HuH-7.5 (cell line): ENCODE data around the gene ACSM3.

Experiments used
- DNase-seq: peaks from one replicate; pipeline ENCODE4 v3.0.0; 2011; ENCODE audit warnings: low spot score

Gene ACSM3

DNA sequence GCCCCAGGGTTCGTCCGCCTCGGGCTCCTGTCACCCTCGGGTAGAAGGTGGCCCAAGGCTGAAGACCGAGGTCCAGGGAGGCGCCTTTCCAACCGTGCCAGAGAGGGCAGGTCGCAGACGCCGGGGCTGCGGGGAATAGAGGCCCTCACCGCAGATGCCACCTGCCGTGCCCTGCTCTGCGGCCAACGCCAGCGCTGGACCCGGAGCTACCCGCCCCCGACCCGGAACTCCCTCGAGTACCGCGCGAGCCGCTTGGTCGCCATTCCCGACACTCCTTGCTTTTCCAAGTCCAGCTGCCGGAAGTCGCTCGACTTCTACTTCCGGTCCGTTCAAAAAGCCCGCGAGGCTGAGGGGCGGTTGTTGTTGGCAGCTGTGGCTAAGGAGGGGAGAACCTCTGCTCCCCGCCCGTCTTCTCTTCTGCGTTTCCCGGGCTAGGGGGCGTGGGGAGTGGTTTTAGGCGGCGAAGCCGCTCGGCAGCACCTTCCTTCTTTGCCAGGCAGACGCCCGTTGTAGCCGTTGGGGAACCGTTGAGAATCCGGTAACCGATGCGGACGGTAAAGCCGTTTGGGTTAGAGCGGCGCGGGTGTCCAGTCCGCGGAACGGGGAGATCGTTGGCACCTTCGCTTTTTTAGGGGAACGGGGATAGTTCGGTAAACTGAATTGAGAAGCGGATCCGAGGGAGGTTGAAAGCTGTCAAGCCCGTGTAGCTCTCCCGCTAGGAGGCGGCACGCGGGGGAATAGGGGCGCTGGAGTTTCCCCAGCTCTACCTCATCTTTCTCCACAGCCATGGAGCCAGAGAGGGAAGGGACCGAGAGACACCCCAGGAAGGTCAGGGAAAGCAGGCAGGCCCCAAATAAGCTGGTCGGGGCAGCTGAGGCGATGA lies 42.6 kb downstream of the ACSM3 start, which contains the start of the genes ERI2 and REXO5:
Gene ERI2 (minus strand): TSS at position 305 of the 883 bp plus-strand sequence. CDS start 42 bp downstream, at position 263.
Gene REXO5 (plus strand): TSS at position 360 of the 883 bp plus-strand sequence. CDS start 427 bp downstream, at position 787.
- DNase-seq: peak; percentile 66

DNA sequence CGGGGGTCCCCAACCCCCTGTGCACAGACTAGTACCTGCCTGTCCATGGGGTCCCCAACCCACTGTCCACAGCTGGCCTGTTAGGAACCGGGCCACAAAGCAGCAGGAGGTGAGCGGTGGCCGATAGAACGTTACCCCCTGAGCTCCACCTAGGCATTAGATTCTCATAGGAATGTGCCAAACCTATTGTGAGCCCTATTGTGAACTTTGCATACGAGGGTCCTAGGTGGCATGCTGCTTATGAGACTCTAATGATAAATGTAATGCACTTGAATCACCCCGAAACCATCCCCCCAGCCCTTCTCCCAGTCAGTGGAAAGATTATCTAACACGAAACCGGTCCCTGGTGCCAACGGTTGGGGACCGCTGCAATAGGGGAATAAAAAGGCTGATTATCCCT lies 44.0 kb downstream of the ACSM3 start:
- no peak for DNase-seq

DNA sequence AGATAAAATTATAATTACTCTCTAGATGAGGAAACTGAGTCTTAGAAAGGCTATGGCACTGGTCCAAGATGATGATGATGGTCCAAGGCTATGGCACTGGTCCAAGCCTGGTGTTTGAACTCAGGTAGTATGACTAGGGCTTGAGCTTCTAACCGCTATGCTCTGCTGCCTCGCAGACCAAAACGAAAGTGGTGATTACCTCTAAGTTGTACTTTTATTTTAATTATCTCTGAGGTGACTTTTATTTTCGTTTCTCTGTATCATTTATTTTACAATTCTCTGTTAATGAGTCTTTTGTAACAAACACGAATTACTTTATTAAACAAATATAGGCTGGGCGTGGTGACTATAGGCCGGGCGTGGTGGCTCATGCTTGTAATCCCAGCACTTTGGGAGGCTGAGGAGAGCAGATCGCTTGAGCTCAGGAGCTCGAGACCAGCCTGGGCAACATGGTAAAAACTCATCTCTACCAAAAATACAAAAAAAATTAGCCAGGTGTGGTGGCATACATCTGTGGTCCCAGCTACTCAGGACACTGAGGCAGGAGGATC lies 48.1 kb downstream of the ACSM3 start:
- no peak for DNase-seq

DNA sequence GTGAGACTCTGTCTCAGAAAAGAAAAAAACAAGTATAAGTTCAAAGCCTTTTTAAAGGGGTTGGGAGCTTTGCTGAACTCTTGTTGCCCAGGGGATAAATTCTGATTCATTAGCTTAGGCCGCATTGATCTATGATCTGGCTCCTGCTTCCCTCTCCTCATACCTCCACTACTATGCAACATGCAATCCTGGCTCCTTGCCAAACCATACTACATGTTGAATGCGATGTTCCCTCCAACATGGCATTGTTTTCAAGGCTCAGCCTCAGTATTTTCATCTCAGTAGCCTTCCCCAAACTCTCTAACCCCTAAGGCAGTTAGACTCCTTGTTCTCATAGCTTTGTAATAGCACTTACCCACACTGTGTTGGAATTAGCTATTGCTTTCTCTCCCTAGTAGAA lies 48.7 kb downstream of the ACSM3 start:
- DNase-seq: no peak

DNA sequence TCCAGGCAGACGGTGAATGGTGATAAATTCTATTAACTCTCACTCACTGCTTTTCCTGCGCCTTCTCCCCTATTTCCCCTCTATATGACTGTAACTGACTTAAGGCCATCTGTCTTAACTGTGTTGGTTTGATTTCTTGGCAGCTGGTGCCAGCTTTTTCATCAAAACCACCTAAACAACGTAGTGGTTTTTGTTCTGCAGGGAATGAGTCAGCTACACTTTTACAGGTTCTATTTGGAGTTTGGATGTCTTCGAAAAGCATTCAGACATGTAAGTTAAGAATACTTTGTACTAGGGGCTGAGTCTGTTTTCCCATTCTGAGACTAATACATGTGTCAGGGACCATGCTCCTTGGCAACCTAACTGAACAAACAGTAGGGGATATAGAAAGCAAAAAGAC lies 51.0 kb downstream of the ACSM3 start:
- no peak for DNase-seq

DNA sequence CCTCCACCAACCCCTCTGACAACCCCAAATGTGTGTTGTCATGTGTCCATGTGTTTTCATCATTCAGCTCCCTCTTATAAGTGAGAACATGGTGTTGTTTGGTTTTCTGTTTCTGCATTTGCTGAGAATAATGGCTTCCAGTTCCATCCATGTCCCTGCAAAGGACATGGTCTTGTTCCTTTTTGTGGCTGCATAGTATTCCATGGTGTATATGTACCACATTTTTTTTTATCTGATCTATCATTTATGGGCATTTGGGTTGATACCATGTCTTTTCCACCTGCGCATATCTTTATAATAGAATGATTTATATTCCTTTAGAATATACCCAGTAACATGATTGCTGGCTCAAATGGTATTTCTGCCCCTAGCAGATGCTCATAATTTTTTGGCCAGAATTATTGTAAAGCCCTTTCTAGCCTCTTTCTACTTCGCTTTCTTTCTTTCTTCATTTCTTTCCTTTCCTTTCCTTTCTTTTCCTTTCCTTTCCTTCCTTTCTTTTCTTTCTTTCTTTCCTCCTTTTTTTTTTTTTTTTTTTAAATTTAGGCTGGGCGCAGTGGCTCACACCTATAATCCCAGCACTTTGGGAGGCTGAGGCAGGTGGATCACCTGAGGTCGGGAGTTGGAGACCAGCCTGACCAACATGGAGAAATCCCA lies 55.2 kb downstream of the ACSM3 start:
- no peak for DNase-seq

DNA sequence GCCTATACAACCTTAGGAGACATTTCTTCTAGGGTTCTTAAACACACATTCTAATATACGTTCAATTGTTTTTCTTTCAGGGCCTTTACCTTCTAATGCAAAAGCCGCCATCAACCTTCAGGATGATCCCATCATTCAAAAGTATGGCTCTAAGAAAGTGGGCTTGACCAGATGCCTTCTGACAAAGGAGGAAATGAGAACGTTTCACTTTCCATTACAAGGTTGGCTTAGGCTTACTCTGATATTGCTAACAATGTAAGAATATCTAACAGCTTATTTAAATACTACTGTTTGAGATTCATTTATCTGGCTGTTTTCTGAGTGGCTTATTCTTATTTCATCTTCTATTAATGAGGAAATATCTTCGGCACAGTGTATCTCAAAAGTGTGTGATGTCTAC lies 57.9 kb downstream of the ACSM3 start:
- no peak for DNase-seq

DNA sequence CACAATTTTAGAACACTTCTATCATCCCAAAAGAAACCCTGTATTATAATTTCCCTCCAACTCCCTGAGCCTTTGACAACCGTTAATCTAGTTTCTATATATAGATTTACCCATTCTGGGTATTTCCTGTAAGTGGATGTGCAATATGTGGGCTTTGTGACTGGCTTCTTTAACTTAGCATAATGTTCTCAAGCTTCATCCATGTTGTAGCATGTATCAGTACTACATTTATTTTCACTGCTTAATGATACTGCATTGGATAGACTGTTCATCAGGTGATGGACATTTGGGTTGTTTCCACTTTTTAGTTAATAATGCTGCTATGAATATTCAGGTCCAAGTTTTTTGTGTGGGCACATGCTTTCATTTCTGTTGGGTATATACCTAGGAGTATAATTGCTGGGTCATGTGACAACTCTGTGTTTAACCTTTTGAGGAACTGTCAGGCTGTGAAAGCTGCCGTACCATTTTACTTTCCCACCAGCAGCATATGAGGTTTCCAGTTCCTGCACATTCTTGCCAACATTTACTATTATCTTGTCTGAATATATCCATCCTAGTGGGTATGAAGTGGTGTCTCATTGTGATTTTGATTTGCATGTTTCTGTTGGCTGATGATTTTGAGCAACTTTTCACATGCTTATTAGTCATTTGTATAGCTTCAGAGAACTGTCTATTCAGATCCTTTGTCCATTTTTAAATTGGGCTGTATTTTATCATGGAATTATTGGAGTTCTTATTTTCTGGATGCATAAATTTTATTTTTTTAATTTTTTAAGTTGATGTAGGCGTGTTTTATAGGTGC lies 58.9 kb downstream of the ACSM3 start:
- no peak for DNase-seq

DNA sequence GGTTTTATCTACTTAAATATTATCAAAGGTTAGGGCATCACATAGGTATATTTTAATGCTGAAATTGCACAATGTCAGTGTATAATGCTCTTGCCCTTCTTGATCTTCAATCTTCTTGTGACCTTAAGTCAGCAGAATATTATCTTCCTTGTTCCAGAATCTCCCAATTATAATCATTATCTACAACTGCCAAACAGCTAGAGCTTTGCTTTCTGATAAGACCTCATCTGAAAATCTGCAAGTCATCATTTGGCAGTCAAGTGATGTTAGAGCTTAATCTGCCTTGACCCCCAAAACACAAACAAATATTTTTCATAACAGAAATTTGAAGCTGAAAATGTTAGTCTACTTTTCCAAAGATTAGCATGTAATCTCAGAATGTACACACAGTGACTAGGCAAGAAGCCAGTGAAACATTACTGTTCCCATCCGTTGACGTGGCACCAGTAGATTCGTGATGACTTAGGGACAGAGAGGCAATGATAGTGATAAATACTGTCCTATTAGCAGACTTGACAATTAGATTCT lies 62.3 kb downstream of the ACSM3 start:
- no peak for DNase-seq

DNA sequence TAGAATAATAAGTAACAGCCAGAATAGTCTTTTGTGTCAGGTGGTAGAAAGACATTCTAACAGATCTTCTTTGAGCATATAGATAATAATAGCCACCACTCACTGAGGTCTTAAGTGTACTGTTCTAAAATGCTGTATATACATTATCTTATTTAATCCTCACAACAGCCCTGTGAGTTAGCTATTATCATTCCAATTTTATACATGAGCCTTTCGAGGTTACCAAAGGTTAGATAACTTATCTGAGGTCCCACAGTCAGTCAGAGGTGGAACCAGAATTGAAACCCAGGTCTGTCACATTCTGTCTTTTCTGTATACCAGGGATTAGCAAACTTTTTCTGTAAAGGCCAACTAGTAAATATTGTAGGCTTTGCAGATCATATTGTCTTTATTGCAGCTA lies 65.7 kb downstream of the ACSM3 start:
- no peak for DNase-seq

DNA sequence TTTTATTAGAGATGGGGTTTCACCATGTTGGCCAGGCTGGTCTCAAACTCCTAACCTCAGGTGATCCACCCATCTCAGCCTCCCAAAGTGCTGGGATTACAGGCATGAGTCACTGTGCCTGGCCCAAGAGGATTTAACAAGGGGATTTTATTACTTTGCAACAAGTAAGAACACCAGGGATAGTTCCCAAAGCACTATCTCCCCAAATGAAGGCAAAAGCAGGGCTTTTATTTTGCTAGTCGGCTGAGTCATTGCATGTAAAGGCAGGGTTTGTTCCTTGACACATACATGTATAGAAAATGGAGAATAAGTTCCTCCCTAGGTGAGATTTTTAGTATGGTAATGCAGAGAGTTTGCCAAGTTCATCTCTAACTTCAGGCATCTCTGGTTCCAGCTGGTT lies 66.6 kb downstream of the ACSM3 start:
- no peak for DNase-seq

DNA sequence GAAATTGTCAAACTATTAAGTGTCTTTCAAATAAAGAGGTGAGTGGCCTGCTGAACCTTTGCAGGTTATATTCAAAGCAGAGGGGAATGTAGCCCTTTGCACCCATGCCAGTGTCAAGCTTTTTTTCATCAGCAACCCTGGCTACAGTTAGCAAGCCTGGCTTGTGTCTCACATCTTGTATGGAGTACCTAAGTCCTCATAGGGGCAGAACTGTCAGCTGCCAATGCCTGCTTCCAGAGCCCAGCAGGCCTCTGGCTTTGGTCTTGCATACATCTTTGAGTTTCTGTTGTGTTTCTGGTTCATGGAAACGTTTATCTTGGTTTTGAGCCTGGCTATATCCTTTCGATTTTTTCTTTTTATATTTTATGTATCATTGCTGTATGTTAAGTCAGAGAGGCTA lies 69.3 kb downstream of the ACSM3 start:
- no peak for DNase-seq

DNA sequence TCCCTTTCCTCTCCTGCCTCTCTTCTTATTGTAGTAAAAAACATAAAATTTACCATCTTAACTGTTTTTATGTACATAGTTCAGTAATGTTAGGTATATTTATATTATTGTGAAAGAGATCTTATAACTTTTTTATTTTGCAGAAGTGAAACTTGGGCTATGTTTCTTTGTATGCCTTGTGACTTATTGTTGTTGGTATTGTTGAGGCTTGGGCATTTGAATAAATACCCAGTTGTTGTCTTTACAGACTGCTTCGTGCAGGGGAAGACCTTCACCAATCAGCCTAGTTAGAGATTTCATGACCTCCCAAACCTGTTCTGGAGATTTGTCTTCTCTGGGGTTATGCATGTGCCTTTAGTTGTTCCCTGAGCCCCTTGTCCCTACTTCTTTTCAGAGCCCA lies 74.4 kb downstream of the ACSM3 start:
- no peak for DNase-seq

DNA sequence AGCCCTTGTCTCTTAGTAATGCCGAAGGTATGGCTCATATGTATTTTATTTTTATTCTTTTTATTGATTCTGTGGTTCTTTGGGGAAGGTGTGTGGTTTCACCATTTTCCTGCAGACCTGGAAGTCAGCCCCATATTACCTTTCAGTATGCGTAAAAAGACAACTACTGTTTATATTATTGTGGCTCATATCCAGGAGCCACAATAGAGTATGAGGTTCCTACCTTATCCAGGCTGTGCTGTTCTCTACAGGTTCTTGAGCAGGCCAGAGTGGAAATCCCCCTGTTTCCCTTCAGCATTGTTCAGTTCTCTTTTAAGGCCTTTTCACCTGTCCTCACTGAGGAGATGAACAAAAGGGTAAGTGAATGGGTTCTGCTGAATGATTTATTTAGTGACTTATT lies 75.7 kb downstream of the ACSM3 start:
- DNase-seq: no peak

DNA sequence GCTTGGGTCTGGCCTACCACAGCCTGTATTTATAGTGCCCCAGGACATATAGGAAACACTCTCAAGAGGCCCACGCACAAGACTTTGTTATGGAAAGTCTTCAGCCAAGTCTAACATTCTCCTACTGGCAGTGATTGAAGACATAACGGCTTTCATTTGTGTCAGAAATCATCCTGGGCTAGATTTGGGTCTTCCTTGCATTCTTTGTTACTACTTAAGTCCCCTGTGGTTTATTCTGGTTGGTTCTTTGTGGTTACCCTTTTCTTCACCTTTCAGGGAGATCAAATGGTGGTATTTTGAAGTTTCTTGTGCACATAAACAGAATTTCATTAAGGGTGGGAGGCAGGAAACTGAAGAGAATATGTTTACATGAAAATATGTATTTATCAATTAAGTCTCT lies 80.2 kb downstream of the ACSM3 start:
- DNase-seq: no peak

DNA sequence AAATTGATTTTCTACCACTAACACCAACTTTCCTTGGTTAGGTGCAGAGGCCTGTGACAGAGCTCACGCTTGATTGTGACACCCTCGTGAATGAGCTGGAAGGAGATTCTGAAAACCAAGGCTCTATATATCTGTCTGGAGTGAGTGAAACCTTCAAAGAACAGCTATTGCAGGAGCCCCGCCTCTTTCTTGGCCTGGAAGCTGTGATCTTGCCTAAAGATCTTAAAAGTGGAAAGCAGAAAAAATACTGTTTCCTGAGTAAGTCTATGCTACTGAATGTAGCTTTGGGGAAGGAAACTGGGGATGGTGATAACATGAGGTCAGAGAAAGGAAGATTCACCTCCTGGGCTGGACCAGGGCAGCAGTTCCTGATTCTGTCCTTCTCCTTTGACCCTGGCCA lies 80.8 kb downstream of the ACSM3 start:
- no peak for DNase-seq

DNA sequence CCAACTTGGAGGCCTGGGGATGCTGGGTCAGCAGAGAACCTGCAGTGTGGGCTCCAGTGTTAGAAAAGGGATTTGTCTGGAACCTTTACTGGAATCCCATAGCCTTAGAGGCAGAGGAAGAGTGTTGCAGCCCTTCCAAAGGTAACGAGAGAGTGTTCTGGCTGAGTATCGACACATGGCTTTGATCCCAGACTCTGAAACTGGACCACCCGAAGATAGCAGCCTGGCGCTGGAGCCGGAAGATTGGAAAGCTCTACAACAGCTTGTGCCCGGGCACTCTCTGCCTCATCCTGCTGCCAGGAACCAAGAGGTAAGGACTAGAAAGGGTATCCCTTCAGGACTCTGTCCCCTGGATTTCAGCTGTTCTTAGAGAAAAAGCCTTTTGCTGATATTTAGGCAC lies 82.2 kb downstream of the ACSM3 start:
- DNase-seq: no peak

DNA sequence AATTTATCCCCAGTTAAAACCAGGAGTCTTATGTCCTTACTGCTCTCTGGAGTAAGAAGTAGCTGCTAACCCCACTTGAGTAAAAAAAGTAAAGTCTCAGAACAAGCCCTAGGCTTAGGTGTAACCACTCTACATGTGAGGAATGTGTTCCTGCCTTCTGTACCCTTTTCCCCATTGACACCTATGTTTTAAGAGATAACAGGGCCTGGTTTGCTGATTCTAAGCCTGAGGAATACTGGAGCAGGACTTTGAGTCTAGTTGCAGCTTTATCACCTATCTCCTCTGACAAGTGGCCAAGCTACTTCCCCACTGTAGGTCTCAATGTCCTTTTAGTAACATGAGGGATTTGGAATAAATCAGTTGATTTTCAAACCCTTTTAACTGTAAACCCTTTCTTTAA lies 82.7 kb downstream of the ACSM3 start:
- no peak for DNase-seq
